ENCODE measurements around the gene CIZ1. TPM values are rescaled to one million over a fixed set of nuclear protein-coding genes. Genes with fewer than 3 reads are reported as not detected.

Gene CIZ1
- total and polyA plus RNA-seq, 2 of the 13 experiments (the other 11 are each of a cell fraction or from before 2014, with no cell fraction given), result 30.6 to 50.3 TPM

- no peak for TF ChIP-seq UBTF (CRISPR knock-in tag; IDR thresholded peaks at IDR 0.05)
- TF ChIP-seq ZNF501 (CRISPR knock-in tag; IDR thresholded peaks at IDR 0.05), result no peak
- TF ChIP-seq MEIS1 (CRISPR knock-in tag; IDR thresholded peaks at IDR 0.05; ENCODE audit: borderline replicate concordance), result no peak
- TF ChIP-seq ZNF609 (CRISPR knock-in tag; IDR thresholded peaks at IDR 0.05; ENCODE audit: borderline replicate concordance), result no peak
- CTCF ChIA-PET (ENCODE audit: low intra/inter-chr PET ratio, low total read pairs), result no interaction called here
Measured at GRCh38 chr9:128225770-128226411, 34.5 kb upstream of the CIZ1 start.

More at GRCh38 chr9:128225770-128226411, 34.5 kb upstream of the CIZ1 start:
- Histone ChIP-seq H3K4me1 (ENCODE audit: insufficient read depth, low read length) (peaks cover 11% of the 10 kb centered on the region), H3K36me3 (replicated peaks in 1 of 2; ENCODE audit: control insufficient read depth in 1 of 2, insufficient read depth in 2 of 2, low read length in 2 of 2) (no peaks in the 10 kb centered on the region), H3K4me3 (replicated peaks in 1 of 3; ENCODE audit: insufficient read depth in 1 of 3, low read depth in 2 of 3, low read length in 3 of 3) (no peak overlapping the region), H3K27ac (ENCODE audit: extremely low read length, insufficient read depth, low read length) (no peak overlapping the region), H3K79me2 (ENCODE audit: insufficient read depth, low read length) (no peaks in the 10 kb centered on the region), H3K27me3 (ENCODE audit: control insufficient read depth in 1 of 2, insufficient read depth in 2 of 2, low read length in 2 of 2) (peaks cover 2 to 37% of the 10 kb centered on the region in 2 experiments; a peak in 4 of 5 replicates), H3K9ac (ENCODE audit: insufficient read depth, low read depth, low read length) (no peak overlapping the region), H2AFZ (ENCODE audit: low read length) (no peak overlapping the region), H3K9me3 (ENCODE audit: low read length) (no peaks in the 10 kb centered on the region), H3K4me2 (ENCODE audit: low read depth, low read length) (no peak overlapping the region), H4K20me1 (ENCODE audit: insufficient read depth, low read length) (no peaks in the 10 kb centered on the region)
- ATAC-seq (no peak; the same call in 2 of the 3 replicates), FAIRE-seq (no peak), DNase-seq (ENCODE audit: low spot score) (no peak)
- in situ Hi-C loops (cut with HindIII; ENCODE audit: extremely low pct_ligation_motif_present, low pct_unique_long_range_greater_than_20kb), result no loop called here
- intact Hi-C loops (cut with micrococcal nuclease; ENCODE audit: unreplicated experiment), result no loop called here
- POLR2A ChIA-PET, result no interaction called here
- no TSS peak for BruUV-seq (replicated peaks)
- WGBS (ENCODE audit: low lambda C conversion rate), result 17% methylated on average over 12 of the region's 19 CpGs

Measured in HepG2 (cell line).